GM19438 (cell line): ENCODE results near the gene CFAP45.

Experiments used
- ATAC-seq: cut with Tn5 transposase; IDR thresholded peaks from one replicate; pipeline ENCODE4 v1.9.1; 2021; ENCODE audit warnings: low read depth; ENCODE audit not compliant: unreplicated experiment

CFAP45 gene

GRCh38 chr1:159883134-159883533 is 16.8 kb downstream of the CFAP45 start:
- ATAC-seq, result no peak

- no peak for ATAC-seq
Measured at GRCh38 chr1:159882527-159882862, 17.5 kb downstream of the CFAP45 start.

GRCh38 chr1:159881622-159882526 is 18.1 kb downstream of the CFAP45 start:
- ATAC-seq, result no peak

- ATAC-seq, result no peak
Measured at GRCh38 chr1:159880430-159880829, 19.5 kb downstream of the CFAP45 start.

- no peak for ATAC-seq
Measured at GRCh38 chr1:159879977-159880376, 20.0 kb downstream of the CFAP45 start.

- no peak for ATAC-seq
Measured at GRCh38 chr1:159879136-159879535, 20.8 kb downstream of the CFAP45 start.

- ATAC-seq, result no peak
Measured at GRCh38 chr1:159877695-159878444, 22.1 kb downstream of the CFAP45 start.

GRCh38 chr1:159873530-159874143 is 26.3 kb downstream of the CFAP45 start:
- no peak for ATAC-seq

GRCh38 chr1:159872891-159873290 is 27.1 kb downstream of the CFAP45 start:
- ATAC-seq, result no peak

GRCh38 chr1:159870704-159871103 is 29.3 kb downstream of the CFAP45 start:
- no peak for ATAC-seq

- ATAC-seq, result no peak
Measured at GRCh38 chr1:159869607-159870006, 30.4 kb downstream of the CFAP45 start.

- ATAC-seq, result no peak
Measured at GRCh38 chr1:159869173-159869572, 30.8 kb downstream of the CFAP45 start.

- no peak for ATAC-seq
Measured at GRCh38 chr1:159868766-159869165, 31.2 kb downstream of the CFAP45 start.

GRCh38 chr1:159867664-159868026 is 32.3 kb downstream of the CFAP45 start:
- ATAC-seq, result no peak

- ATAC-seq, result no peak
Measured at GRCh38 chr1:159866905-159867663, 32.9 kb downstream of the CFAP45 start.

- no peak for ATAC-seq
Measured at GRCh38 chr1:159866066-159866465, 33.9 kb downstream of the CFAP45 start.

GRCh38 chr1:159864262-159864661 is 35.7 kb downstream of the CFAP45 start:
- ATAC-seq, result no peak

GRCh38 chr1:159862557-159862956 is 37.4 kb downstream of the CFAP45 start, which contains the start of gene VSIG8:
Gene VSIG8 (minus strand): TSS chr1:159862657. CDS start chr1:159862521, 136 bp downstream.
- no peak for ATAC-seq

- ATAC-seq, result no peak
Measured at GRCh38 chr1:159862031-159862430, 37.9 kb downstream of the CFAP45 start.

GRCh38 chr1:159861218-159861617 is 38.7 kb downstream of the CFAP45 start:
- ATAC-seq, result no peak

- no peak for ATAC-seq
Measured at GRCh38 chr1:159860456-159860855, 39.5 kb downstream of the CFAP45 start.
